Stimulated activated effector memory CD8-positive, alpha-beta T cell treated with anti-CD3 and anti-CD28 coated beads, Interleukin-12 subunit alpha, Interleukin-12 subunit beta, amount 100 ng/mL, for 72 hours (primary cell): ENCODE results near the gene SH3RF3.

Source experiments
- ATAC-seq: fragments of 150-1000 bp; cut with Tn5 transposase; 2 replicates; pipeline ENCODE4 v1.10.0; 2021
- DNase-seq, 2 donors: peaks; one replicate each; pipeline ENCODE4 v3.0.0; 2021 to 2022; ENCODE audit warnings: low spot score in 2 of 2
- H3K27ac Mint-ChIP-seq: one replicate; pipeline ENCODE4 v1.8.0; 2022; ENCODE audit warnings: mild to moderate bottlenecking, mixed read lengths
- H3K36me3 Mint-ChIP-seq: one replicate; pipeline ENCODE4 v1.8.0; 2022; ENCODE audit warnings: mild to moderate bottlenecking, mixed read lengths
- H3K4me1 Mint-ChIP-seq: one replicate; pipeline ENCODE4 v1.8.0; 2022; ENCODE audit warnings: mixed read lengths
- H3K4me3 Mint-ChIP-seq: one replicate; pipeline ENCODE4 v1.8.0; 2022; ENCODE audit warnings: mild to moderate bottlenecking, mixed read lengths
- H3K9me3 Mint-ChIP-seq: one replicate; pipeline ENCODE4 v1.8.0; 2022; ENCODE audit warnings: mixed read lengths

Gene SH3RF3

DNA sequence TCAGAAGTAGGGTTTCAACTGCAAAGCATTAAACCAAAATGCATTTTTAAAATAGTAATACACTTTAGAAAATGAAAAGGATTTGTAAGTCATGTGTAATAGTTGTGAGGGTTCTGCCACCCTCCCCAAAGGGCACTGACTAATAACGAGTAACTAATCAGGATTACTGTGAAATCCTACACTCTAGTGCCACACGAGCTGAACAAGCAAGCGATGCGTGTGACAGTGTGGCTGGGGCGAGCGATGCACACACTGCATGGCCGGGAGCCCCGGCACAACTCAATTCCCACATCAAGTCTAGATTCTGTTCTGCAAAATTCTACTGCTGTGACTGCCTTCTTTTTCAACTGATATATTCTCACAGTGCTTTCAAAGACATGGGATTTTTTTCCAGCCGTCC lies 328.4 kb downstream of the SH3RF3 start:
- peaks cover 10% of the 10 kb centered on the region for H3K4me1 Mint-ChIP-seq
- no peak overlapping the region for H3K27ac Mint-ChIP-seq
- ATAC-seq, result no peak
- no peaks in the 10 kb centered on the region for H3K36me3 Mint-ChIP-seq
- no peak overlapping the region for H3K4me3 Mint-ChIP-seq
- no peak for DNase-seq
- no peaks in the 10 kb centered on the region for H3K9me3 Mint-ChIP-seq

DNA sequence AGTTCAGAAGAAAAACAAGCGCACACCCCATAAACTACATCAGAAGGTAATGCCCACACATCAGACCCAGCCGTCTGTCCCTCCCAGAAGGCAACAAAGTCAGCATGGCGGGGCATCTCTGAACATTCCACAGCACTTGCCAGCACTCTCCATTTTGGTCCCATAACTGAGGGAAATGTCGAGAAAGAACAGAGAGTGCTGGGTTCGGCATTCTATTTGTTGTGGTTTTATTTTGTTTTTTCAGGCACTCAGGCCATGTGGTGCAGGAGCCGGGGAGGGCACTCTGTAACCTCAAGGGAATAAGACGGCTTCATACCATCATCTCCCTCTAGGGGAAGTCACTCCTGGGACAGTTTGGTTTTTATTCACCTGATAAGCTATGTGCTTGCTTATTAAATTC lies 328.8 kb downstream of the SH3RF3 start:
- no peak for ATAC-seq
- no peak overlapping the region for H3K4me3 Mint-ChIP-seq
- H3K4me1 Mint-ChIP-seq, result peaks cover 10% of the 10 kb centered on the region
- H3K9me3 Mint-ChIP-seq, result no peaks in the 10 kb centered on the region
- no peak for DNase-seq
- no peaks in the 10 kb centered on the region for H3K36me3 Mint-ChIP-seq
- no peak overlapping the region for H3K27ac Mint-ChIP-seq

DNA sequence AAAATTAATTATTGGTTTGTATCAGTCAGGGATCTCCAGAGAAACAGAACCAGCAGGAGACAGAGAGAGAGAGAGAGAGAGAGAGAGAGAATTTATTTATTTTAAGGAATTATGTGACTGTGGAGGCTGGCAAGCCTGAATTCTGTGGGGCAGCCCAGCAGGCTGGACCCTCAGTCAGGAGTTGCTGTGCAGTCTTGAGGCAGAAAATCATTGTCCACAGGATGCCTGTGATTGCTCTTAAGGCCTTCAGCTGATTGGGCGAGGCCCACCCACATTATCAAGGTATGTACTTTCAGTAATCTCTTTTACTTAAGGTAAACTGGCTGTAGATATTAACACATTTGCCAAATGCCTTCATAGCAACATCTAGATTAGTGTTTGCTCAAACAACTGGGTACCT lies 329.5 kb downstream of the SH3RF3 start:
- Mint-ChIP-seq H3K4me1 (peaks cover 10% of the 10 kb centered on the region), H3K27ac (no peak overlapping the region), H3K4me3 (no peak overlapping the region), H3K9me3 (no peaks in the 10 kb centered on the region), H3K36me3 (no peaks in the 10 kb centered on the region)
- ATAC-seq, result no peak
- DNase-seq, result no peak

DNA sequence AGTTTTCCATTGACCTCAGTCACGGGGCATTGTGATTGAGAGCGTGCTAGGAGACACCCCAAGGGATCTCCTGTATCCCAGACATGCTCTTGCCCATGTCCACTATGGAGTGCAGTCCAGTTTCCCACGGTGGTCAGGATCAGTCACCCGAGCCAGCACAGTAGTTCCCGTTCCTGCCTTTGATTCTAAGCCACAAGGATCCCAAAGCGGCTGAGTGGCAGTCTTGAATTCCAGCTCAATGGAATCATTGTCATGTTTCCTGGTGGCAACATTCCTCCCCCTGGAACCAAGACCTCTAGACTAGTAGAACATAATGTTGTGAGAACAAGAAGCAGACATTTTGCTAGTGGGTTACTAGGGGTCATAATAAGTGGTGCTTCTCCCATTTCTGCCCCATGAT lies 330.5 kb downstream of the SH3RF3 start:
- H3K9me3 Mint-ChIP-seq, result no peaks in the 10 kb centered on the region
- ATAC-seq (no peak), DNase-seq (no peak)
- no peak overlapping the region for H3K27ac Mint-ChIP-seq
- H3K36me3 Mint-ChIP-seq, result no peaks in the 10 kb centered on the region
- no peak overlapping the region for H3K4me3 Mint-ChIP-seq
- H3K4me1 Mint-ChIP-seq, result peaks cover 7% of the 10 kb centered on the region

DNA sequence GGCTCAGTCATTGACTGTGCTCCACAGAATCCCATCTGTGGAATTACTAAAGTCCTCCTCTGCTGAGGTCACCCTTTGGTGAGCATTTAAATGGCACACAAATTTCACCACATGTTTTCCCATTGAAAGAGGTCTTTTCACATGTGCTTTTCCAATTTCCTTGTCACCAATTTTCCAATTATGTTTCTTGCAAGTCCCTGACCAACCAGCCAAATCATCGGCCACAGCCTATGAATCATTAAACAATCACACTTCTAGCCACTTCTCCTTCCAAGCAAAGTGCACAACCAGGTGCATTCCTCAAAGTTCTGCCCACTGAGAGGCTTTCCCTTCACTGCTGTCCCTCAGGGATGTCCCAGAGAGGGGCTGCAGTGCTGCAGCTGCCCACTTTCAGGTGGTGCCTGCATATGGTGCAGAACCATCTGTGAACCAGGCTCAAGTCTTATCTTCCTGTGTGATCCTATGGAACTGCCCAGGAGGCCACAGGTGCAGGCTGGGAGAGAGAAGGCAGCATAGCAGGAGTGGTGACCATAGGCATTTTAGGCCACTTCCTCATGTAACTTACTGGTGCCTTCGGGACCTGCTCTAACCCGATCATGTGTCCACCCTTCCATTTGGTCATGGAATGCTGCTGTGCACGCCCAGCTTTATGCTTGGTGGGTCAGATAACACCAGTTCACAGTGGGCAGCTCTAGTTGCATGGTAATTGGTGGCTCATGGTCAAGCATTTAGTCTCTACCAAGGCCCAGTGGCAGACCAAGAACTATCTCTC lies 331.7 kb downstream of the SH3RF3 start:
- H3K36me3 Mint-ChIP-seq, result no peaks in the 10 kb centered on the region
- H3K4me1 Mint-ChIP-seq, result no peaks in the 10 kb centered on the region
- H3K9me3 Mint-ChIP-seq, result no peaks in the 10 kb centered on the region
- no peak for DNase-seq
- no peak for ATAC-seq
- no peak overlapping the region for H3K27ac Mint-ChIP-seq
- H3K4me3 Mint-ChIP-seq, result no peak overlapping the region

DNA sequence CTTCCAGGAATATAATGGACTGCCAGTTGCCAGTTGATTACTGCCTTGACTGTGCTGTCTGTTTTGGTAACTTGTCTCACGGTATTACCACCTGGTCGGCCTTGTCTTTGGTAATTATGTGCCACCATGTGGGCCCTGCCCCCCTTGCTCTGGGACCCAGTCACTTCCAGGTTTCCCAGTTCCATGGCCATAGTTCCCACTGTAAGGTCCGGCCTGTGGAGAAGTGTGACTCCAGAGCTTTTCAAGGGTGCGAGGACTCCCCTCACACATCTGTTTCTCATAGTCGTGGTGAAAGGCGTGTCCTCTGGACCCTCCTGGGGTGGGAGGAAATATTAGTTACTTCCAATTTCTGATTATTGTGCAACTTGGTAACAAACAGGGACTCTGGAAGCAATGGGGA lies 334.2 kb downstream of the SH3RF3 start:
- H3K4me3 Mint-ChIP-seq, result no peak overlapping the region
- no peaks in the 10 kb centered on the region for H3K9me3 Mint-ChIP-seq
- no peaks in the 10 kb centered on the region for H3K4me1 Mint-ChIP-seq
- DNase-seq (no peak), ATAC-seq (no peak)
- H3K27ac Mint-ChIP-seq, result no peak overlapping the region
- H3K36me3 Mint-ChIP-seq, result no peaks in the 10 kb centered on the region

DNA sequence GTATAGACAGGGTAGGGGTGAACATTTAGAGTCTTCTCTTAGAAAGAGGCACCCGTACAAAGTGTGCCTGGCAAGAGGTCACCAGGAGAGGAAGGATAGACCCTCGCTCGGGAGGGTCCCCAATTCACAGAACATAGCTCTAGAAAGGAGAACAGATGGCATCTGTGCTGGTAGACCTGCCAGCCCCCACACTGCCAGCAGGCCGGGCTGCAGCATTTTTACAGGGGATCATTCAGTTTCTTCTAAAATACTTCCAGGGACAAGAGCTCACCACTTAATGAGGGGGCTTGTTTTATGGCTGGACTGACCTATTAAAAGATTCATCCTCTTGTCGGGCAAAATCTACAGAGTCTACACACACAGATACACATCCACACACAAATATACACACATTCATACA lies 334.9 kb downstream of the SH3RF3 start:
- ATAC-seq (no peak), DNase-seq (no peak)
- H3K4me1 Mint-ChIP-seq, result no peaks in the 10 kb centered on the region
- no peak overlapping the region for H3K27ac Mint-ChIP-seq
- H3K4me3 Mint-ChIP-seq, result no peak overlapping the region
- no peaks in the 10 kb centered on the region for H3K36me3 Mint-ChIP-seq
- H3K9me3 Mint-ChIP-seq, result no peaks in the 10 kb centered on the region

DNA sequence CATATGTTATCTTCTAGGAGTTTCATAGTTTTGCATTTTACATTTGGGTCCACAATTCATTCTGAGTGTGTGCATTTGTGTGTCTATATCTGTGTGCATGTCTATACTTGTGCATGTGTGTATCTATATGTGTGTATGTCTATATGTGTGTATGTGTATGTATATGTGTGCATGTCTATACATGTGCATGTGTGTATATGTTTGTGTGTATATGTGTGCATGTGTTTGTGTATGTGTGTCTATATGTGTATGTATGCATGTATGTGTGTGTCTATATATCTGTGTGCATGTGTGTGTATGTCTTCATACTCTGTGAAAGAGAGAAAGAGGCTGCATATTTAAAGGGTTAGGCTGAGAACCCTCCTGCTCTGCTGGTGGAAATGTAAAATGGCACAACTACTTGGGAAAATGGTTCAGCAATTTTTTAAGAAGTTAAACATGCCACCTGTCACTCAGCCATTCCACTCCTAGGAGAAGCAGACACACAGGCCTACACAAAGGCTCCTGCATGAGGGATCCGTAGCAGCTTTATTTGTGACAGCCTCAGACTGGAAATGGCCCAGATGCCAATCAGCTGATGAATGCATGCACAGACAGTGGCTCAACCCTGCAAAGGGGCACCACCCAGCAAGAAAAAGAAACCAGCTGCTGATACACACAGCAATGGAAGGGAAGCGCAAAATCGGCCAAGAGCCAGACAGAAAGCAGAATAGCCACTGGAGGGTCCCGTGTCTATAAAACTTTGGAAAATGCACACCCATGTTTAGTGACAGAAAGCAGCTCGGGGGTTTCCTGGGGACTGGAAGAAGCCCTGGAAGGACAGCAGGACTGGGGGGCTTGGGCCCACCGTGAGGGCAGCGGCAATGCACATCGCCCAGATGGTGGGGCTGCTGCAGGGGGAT lies 337.9 kb downstream of the SH3RF3 start:
- Mint-ChIP-seq H3K4me1 (peaks cover 6% of the 10 kb centered on the region), H3K36me3 (no peaks in the 10 kb centered on the region), H3K27ac (no peak overlapping the region), H3K9me3 (no peaks in the 10 kb centered on the region), H3K4me3 (no peak overlapping the region)
- no peak for ATAC-seq
- no peak for DNase-seq

DNA sequence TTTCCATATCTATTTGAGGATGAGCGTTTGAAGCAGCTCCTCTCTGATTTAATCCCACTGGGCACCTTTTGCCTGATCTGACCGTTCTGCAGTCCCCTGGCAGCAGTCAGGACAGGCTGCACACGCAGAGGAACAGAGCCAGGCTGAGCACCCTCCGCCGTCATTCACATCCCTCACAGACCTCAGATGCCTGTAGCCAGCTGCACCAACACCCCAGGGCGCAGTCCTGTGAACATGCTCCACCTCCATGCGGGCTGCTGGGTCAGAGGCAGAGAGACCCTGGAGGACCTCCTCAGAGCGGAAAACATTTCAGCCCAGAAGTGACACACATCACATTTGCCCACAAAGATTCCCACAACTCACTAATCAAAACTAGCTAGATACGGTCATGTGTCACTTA lies 338.7 kb downstream of the SH3RF3 start:
- DNase-seq, result no peak
- Mint-ChIP-seq H3K4me1 (peaks cover 6% of the 10 kb centered on the region), H3K9me3 (no peaks in the 10 kb centered on the region), H3K27ac (no peak overlapping the region), H3K4me3 (no peak overlapping the region), H3K36me3 (no peaks in the 10 kb centered on the region)
- no peak for ATAC-seq

DNA sequence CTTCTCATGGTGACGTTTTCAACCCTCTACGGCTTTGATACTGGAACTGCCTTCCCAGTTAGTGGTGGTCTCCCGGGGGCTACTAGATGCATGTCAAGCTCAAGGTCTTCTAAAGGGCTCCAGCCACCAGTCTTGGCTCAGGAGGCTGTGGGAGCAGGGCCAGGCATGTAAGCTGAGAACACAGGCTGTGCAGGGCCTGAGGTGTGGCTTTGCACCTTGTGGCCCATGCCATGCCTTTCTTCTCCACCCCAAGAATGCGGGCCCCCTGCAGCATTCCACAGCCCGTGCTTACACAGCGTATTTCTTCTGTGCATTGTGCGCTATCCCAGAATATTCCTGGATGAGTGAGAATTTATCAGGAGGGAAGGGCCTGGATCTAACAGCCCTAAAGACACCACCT lies 339.9 kb downstream of the SH3RF3 start:
- ATAC-seq (no peak), DNase-seq (no peak)
- Mint-ChIP-seq H3K4me1 (peaks cover 6% of the 10 kb centered on the region), H3K36me3 (no peaks in the 10 kb centered on the region), H3K27ac (no peak overlapping the region), H3K9me3 (no peaks in the 10 kb centered on the region), H3K4me3 (no peak overlapping the region)

DNA sequence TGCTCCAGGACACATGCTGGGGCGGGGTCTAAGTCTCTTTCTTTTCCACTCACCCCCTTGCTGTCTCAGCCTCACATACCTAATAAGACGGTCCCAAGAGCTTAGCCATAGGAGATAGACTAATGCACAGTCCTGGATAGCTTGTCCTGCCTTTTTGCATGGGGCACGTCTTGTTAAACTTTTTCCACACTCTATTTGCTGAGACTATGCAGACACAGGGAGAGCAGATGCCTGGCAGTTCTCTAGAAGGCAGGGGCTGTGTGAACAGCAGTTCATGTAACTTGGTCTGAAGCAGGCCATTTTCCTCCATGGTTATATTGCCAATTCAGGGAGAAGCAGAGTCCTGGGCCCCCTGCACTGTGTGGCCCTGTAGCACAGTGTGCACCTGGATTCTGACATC lies 342.7 kb downstream of the SH3RF3 start:
- DNase-seq, result no peak
- no peaks in the 10 kb centered on the region for H3K36me3 Mint-ChIP-seq
- H3K4me3 Mint-ChIP-seq, result no peak overlapping the region
- peaks cover 6% of the 10 kb centered on the region for H3K4me1 Mint-ChIP-seq
- no peak overlapping the region for H3K27ac Mint-ChIP-seq
- ATAC-seq, result no peak
- H3K9me3 Mint-ChIP-seq, result no peaks in the 10 kb centered on the region

DNA sequence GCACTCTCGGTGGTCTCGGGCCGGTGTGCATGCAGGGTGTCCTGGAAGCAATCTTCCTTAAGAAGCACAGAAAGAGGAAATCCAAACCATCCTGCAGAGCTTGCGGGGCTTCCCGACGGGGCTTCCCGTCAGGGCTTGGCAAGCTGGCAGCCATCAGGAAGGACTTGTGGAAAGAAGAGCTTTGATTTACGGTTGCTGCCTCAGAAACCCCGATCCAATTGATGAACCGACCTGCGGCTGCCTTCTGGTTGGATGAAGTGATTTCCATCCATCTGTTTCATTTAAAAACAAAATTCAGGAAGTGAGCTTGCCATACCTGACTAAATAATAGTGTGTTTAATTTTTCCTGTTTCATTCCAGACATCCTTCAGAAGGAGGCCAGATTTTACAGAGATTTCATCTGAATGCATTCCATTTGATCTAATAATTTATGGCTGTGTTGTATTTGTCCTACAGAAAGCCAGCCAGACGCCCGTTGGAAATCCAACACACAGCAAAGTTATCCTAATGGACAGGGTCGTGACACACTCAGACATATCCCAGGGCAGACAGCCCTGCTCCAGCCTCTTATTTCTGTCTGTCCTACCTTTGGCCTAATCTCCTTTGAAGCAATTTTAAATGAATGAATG lies 343.4 kb downstream of the SH3RF3 start:
- Mint-ChIP-seq H3K9me3 (no peaks in the 10 kb centered on the region), H3K4me3 (no peak overlapping the region), H3K27ac (no peak overlapping the region), H3K36me3 (no peaks in the 10 kb centered on the region), H3K4me1 (peaks cover 6% of the 10 kb centered on the region)
- DNase-seq (no peak), ATAC-seq (no peak)

DNA sequence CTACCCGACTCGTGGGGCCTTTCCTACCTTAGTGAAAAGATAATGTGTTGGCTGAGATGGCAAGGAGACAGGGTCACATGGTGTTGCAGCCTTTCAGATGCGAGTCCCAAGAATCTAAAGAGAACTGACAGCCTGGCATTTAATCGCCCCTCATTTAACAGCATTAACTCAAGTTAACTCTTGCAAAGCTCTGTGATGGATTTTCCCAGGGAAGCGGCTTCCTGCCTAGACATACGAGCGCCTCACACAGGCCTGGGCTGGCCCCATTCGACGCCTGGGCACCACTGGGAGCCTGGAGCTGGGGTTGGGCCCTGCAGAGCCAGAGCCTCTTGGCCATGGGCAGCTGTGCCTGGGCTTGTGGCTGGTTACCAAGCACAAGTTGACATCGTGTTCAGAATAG lies 344.0 kb downstream of the SH3RF3 start:
- DNase-seq, result no peak
- Mint-ChIP-seq H3K27ac (no peak overlapping the region), H3K36me3 (no peaks in the 10 kb centered on the region), H3K9me3 (no peaks in the 10 kb centered on the region), H3K4me1 (peaks cover 6% of the 10 kb centered on the region), H3K4me3 (no peak overlapping the region)
- no peak for ATAC-seq

DNA sequence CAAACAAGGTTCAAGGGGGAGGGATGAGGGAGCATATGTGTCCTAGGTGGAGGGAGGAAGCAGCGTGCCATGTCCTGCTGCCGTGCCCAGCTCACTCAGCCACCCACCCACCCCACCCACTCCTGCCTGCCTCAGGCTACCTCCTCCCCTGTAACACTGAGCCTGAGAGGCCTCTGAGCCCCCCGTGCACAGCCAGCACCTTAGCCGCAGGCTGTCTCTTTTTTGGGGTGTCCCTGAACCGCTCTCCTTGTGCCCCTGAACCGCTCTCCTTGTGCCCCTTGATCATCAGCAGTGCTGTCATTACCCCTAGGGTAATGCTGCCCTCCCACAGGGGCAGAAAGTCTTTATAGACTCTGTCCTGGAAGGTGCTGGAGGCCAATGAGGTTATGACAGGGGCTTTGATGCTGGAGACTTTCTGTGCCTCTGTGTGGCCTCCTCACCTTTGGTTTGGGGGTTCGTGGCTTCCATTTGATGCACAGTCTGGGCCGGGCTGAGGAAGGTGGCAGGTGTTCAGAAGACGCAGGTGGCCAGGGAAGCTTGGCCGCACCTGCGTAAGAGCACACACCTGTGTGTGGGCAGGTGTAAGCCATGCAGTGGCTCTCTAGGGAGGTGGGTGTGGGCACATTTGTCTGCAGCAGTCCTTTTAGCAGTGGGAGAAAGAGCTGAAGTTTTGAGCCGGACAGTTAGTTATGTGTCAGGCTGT lies 344.8 kb downstream of the SH3RF3 start:
- Mint-ChIP-seq H3K9me3 (no peaks in the 10 kb centered on the region), H3K4me3 (no peak overlapping the region), H3K4me1 (peaks cover 6% of the 10 kb centered on the region), H3K36me3 (no peaks in the 10 kb centered on the region), H3K27ac (no peak overlapping the region)
- no peak for DNase-seq
- no peak for ATAC-seq

DNA sequence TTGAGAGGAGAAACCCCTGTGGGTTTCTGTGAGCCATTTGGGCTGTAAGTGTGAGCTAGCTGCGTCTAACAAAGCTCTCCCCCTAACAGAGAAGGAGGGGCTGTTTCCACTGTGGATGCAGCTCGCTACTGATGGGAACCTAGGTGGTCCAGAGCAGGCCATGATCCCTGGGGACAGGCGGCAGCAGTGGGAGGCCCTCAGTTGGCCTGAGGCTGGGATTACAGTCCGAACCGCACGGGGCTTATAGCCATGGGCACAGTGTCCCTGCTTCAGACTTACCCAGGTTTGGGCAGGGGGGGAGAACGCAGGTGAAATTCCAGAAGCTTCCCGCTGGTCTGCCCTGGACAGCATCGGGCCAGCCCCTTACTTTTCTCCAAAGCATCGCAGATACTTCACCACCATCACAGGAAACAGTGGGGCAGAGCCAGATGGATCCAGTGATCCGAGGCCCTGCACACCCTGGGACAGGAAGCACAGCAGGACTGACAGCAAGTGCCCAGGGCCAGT lies 345.4 kb downstream of the SH3RF3 start:
- Mint-ChIP-seq H3K4me3 (no peak overlapping the region), H3K4me1 (peaks cover 6% of the 10 kb centered on the region), H3K36me3 (no peaks in the 10 kb centered on the region), H3K9me3 (no peaks in the 10 kb centered on the region), H3K27ac (no peak overlapping the region)
- ATAC-seq, result no peak
- no peak for DNase-seq
